Measurements from ENCODE around the gene NAALADL2. TPM values are rescaled to one million over a fixed set of nuclear protein-coding genes. Genes with fewer than 3 reads are reported as not detected.

NAALADL2 gene
- polyA plus RNA-seq, 2 of the 4 experiments (the other 2 are of a cell fraction): 0.09 to 0.28 TPM

DNA sequence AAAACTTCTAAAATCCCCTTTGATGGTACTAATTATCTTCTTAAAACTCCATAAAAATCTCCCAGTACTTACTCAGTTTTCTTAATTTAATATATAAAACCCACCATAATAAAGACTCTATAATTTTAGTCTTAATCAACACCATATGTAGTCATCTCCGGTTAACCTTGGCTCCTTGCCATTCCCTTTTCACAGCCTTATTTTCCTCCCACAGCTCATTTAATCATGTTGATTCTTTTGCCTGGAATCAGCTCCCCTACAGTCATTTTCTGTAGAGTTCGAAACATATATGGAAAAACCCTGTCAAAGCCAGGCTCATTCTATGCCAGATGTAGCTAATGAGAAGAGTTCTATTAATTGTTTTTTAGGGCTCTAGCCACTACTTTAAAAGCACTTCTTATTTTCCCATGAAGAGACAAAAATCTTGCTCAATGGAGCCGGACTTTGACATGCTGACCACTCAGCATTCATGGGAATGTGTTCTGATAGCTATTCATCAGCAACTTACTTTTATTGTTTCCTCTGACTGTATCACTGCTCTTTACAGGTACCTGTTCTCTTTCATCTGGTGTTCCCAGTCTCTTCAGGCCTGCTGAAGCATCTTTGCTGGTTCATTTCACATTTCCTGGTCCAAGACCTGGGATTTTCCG, 573.4 kb downstream of the NAALADL2 start:
- no peak for ATAC-seq
- 47% methylated on average over 4 of the region's 4 CpGs for WGBS (ENCODE audit: missing lambda C conversion rate)
- Histone ChIP-seq H3K4me1 (no peaks in the 10 kb centered on the region), H3K4me2 (no peak overlapping the region), H3K9me3 (no peaks in the 10 kb centered on the region), H3K4me3 (no peak overlapping the region), H3K27ac (no peak overlapping the region)
- ChIA-PET POLR2A (no interaction called here), CTCF (no interaction called here)
- no peak for FAIRE-seq
- TF ChIP-seq CHD4 (IDR thresholded peaks at IDR 0.05; ENCODE audit: borderline replicate concordance) (no peak), FOSB (CRISPR knock-in tag; IDR thresholded peaks at IDR 0.05) (no peak), ZNF302 (CRISPR knock-in tag; IDR thresholded peaks at IDR 0.05) (no peak)
- TF ChIP-seq, protein P1, sequence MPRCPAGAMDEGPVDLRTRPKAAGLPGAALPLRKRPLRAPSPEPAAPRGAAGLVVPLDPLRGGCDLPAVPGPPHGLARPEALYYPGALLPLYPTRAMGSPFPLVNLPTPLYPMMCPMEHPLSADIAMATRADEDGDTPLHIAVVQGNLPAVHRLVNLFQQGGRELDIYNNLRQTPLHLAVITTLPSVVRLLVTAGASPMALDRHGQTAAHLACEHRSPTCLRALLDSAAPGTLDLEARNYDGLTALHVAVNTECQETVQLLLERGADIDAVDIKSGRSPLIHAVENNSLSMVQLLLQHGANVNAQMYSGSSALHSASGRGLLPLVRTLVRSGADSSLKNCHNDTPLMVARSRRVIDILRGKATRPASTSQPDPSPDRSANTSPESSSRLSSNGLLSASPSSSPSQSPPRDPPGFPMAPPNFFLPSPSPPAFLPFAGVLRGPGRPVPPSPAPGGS (IDR thresholded peaks at IDR 0.05): no peak
- no peak for DNase-seq (ENCODE audit: low read depth in 1 of 2, low spot score in 1 of 2)

DNA sequence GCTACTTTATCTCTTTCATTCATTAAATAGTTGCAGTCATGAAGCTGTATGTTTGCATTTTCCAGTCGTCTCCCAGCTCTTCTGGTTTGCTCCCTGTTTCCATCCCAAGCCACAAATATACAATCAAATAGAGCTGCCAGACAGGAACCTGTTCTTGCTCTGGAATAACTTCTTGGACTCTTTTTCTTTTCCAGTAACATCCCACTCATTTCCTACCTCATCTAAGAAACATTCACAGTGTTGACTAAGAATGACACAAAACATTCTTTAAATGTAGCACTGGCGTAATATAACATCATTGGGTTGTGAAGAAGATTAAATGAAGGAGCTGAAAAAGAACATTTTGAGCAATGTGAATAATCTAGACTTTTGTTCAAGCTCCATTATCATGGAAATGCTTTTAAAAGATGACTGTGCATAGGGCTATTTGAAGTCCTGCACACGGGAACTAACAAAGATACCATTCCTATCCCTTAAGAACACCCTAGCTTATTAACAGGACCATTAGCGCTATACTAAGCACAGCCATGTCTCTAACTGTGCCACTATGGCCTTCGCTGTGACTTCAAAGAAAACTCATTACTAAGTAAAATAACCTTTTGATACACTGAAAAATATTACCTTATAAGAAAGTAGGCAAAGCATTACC, 574.0 kb downstream of the NAALADL2 start:
- DNase-seq (ENCODE audit: low read depth in 1 of 2, low spot score in 1 of 2) (no peak), FAIRE-seq (no peak), ATAC-seq (no peak)
- Histone ChIP-seq H3K4me3 (no peak overlapping the region), H3K27ac (no peak overlapping the region), H3K4me1 (no peaks in the 10 kb centered on the region), H3K9me3 (no peaks in the 10 kb centered on the region), H3K4me2 (no peak overlapping the region)
- CTCF ChIA-PET: no interaction called here
- no peak for TF ChIP-seq BHLHE40 (IDR thresholded peaks at IDR 0.05; ENCODE audit: low read depth, low read length)
- TF ChIP-seq, protein P2, sequence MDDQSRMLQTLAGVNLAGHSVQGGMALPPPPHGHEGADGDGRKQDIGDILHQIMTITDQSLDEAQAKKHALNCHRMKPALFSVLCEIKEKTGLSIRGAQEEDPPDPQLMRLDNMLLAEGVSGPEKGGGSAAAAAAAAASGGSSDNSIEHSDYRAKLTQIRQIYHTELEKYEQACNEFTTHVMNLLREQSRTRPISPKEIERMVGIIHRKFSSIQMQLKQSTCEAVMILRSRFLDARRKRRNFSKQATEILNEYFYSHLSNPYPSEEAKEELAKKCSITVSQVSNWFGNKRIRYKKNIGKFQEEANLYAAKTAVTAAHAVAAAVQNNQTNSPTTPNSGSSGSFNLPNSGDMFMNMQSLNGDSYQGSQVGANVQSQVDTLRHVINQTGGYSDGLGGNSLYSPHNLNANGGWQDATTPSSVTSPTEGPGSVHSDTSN (IDR thresholded peaks at IDR 0.05): no peak
- TF ChIP-seq, protein P3, sequence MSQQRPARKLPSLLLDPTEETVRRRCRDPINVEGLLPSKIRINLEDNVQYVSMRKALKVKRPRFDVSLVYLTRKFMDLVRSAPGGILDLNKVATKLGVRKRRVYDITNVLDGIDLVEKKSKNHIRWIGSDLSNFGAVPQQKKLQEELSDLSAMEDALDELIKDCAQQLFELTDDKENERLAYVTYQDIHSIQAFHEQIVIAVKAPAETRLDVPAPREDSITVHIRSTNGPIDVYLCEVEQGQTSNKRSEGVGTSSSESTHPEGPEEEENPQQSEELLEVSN (IDR thresholded peaks at IDR 0.05; ENCODE audit: borderline replicate concordance, low read depth): no peak
- no peak for TF ChIP-seq ZFP36 (IDR thresholded peaks at IDR 0.05; ENCODE audit: borderline replicate concordance, partially characterized antibody)
- no peak for TF ChIP-seq HOXB13 (CRISPR knock-in tag; IDR thresholded peaks at IDR 0.05; ENCODE audit: low read depth)
- TF ChIP-seq, protein P4, sequence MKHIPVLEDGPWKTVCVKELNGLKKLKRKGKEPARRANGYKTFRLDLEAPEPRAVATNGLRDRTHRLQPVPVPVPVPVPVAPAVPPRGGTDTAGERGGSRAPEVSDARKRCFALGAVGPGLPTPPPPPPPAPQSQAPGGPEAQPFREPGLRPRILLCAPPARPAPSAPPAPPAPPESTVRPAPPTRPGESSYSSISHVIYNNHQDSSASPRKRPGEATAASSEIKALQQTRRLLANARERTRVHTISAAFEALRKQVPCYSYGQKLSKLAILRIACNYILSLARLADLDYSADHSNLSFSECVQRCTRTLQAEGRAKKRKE (CRISPR knock-in tag; IDR thresholded peaks at IDR 0.05; ENCODE audit: low read depth): no peak
- TF ChIP-seq, protein P5, sequence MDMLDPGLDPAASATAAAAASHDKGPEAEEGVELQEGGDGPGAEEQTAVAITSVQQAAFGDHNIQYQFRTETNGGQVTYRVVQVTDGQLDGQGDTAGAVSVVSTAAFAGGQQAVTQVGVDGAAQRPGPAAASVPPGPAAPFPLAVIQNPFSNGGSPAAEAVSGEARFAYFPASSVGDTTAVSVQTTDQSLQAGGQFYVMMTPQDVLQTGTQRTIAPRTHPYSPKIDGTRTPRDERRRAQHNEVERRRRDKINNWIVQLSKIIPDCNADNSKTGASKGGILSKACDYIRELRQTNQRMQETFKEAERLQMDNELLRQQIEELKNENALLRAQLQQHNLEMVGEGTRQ (IDR thresholded peaks at IDR 0.05): no peak
- TF ChIP-seq PHF8 (IDR thresholded peaks at IDR 0.05; ENCODE audit: borderline replicate concordance, low read depth): no peak
- TF ChIP-seq HOXB5 (CRISPR knock-in tag; IDR thresholded peaks at IDR 0.05): no peak
- TF ChIP-seq, protein P6, sequence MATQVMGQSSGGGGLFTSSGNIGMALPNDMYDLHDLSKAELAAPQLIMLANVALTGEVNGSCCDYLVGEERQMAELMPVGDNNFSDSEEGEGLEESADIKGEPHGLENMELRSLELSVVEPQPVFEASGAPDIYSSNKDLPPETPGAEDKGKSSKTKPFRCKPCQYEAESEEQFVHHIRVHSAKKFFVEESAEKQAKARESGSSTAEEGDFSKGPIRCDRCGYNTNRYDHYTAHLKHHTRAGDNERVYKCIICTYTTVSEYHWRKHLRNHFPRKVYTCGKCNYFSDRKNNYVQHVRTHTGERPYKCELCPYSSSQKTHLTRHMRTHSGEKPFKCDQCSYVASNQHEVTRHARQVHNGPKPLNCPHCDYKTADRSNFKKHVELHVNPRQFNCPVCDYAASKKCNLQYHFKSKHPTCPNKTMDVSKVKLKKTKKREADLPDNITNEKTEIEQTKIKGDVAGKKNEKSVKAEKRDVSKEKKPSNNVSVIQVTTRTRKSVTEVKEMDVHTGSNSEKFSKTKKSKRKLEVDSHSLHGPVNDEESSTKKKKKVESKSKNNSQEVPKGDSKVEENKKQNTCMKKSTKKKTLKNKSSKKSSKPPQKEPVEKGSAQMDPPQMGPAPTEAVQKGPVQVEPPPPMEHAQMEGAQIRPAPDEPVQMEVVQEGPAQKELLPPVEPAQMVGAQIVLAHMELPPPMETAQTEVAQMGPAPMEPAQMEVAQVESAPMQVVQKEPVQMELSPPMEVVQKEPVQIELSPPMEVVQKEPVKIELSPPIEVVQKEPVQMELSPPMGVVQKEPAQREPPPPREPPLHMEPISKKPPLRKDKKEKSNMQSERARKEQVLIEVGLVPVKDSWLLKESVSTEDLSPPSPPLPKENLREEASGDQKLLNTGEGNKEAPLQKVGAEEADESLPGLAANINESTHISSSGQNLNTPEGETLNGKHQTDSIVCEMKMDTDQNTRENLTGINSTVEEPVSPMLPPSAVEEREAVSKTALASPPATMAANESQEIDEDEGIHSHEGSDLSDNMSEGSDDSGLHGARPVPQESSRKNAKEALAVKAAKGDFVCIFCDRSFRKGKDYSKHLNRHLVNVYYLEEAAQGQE (IDR thresholded peaks at IDR 0.05): no peak
- no peak for TF ChIP-seq SMC3 (IDR thresholded peaks at IDR 0.05)
- no peak for TF ChIP-seq TFCP2L1 (CRISPR knock-in tag; IDR thresholded peaks at IDR 0.05)
- TF ChIP-seq CBX8 (IDR thresholded peaks at IDR 0.05): no peak
- no peak for TF ChIP-seq RARB (CRISPR knock-in tag; IDR thresholded peaks at IDR 0.05)
- TF ChIP-seq, protein P7, sequence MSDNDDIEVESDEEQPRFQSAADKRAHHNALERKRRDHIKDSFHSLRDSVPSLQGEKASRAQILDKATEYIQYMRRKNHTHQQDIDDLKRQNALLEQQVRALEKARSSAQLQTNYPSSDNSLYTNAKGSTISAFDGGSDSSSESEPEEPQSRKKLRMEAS (IDR thresholded peaks at IDR 0.05): no peak
- no peak for TF ChIP-seq CHD2 (IDR thresholded peaks at IDR 0.05; ENCODE audit: low read length, partially characterized antibody)
- TF ChIP-seq CEBPB (IDR thresholded peaks at IDR 0.05): no peak
- TF ChIP-seq, protein P8, sequence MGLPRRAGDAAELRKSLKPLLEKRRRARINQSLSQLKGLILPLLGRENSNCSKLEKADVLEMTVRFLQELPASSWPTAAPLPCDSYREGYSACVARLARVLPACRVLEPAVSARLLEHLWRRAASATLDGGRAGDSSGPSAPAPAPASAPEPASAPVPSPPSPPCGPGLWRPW (IDR thresholded peaks at IDR 0.05): no peak
- TF ChIP-seq, protein P9, sequence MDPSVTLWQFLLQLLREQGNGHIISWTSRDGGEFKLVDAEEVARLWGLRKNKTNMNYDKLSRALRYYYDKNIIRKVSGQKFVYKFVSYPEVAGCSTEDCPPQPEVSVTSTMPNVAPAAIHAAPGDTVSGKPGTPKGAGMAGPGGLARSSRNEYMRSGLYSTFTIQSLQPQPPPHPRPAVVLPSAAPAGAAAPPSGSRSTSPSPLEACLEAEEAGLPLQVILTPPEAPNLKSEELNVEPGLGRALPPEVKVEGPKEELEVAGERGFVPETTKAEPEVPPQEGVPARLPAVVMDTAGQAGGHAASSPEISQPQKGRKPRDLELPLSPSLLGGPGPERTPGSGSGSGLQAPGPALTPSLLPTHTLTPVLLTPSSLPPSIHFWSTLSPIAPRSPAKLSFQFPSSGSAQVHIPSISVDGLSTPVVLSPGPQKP (IDR thresholded peaks at IDR 0.05; ENCODE audit: low read depth, low read length): no peak
- TF ChIP-seq NPAS2 (CRISPR knock-in tag; IDR thresholded peaks at IDR 0.05; ENCODE audit: borderline replicate concordance): no peak
- 45% methylated on average over 5 of the region's 5 CpGs for WGBS (ENCODE audit: missing lambda C conversion rate)
- POLR2A ChIA-PET: no interaction called here

Measured in A549 (cell line).